Measurements from ENCODE around the gene ZNF846.
"Not testable (repeated sequence)": the region's sequence is repeated elsewhere in the genome, so short reads cannot be mapped to it uniquely, and the experiment has no call there.

The ZNF846 gene

DNA sequence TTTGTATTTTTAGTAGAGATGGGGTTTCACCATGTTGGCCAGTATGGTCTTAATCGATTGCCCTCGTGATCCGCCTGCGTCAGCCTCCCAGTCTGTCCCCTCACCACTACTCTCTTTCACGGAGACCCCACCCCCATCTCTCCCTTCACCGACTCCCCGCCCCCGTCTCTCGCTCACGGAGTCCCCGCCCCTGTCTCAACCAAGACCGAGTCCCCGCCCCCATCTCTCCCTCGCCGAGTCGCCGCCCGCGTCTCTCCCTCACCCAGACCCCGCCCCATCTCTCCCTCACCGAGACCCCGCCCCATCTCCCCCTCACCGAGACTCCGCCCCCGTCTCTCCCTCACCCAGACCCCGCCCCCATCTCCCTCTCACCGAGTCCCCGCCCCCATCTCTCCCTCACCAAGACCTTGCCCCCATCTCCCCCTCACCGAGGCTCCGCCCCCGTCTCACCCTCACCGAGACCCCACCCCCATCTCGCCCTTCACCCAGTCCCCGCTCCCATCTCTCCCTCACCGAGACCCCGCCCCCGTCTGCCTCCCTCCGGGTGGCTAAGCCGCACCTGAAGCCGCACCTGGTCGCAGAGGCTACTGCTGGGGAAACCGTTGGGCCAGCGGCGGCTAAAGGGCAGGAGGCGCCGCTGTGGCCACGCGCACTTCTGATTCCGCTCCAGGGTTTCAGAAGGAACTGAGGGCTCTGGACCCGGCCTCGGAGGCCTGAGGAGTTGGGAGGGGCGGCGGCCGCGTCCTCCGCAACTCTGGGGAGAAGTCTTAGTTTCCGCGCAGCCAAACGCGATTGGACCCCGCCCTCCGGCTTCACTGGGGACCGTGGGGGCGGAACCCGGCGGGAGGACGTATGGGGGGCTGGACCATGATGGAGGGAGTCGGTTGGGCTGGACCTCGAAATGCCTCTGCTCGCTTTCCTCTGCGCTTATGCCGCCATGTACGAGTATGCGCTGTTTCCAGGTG, 17.1 kb upstream of the ZNF846 start:
- DNase-seq (ENCODE audit: low read depth in 1 of 2, low spot score in 1 of 2) = peak; percentile 89 to 94

- not testable (repeated sequence) for DNase-seq (ENCODE audit: low read depth in 1 of 2, low spot score in 1 of 2)
These were observed 15.6 kb upstream of the ZNF846 start for GRCh38 chr19:9784163-9784496.

GRCh38 chr19:9782338-9782737, 13.8 kb upstream of the ZNF846 start:
- DNase-seq (ENCODE audit: low read depth in 1 of 2, low spot score in 1 of 2) = no peak

DNA sequence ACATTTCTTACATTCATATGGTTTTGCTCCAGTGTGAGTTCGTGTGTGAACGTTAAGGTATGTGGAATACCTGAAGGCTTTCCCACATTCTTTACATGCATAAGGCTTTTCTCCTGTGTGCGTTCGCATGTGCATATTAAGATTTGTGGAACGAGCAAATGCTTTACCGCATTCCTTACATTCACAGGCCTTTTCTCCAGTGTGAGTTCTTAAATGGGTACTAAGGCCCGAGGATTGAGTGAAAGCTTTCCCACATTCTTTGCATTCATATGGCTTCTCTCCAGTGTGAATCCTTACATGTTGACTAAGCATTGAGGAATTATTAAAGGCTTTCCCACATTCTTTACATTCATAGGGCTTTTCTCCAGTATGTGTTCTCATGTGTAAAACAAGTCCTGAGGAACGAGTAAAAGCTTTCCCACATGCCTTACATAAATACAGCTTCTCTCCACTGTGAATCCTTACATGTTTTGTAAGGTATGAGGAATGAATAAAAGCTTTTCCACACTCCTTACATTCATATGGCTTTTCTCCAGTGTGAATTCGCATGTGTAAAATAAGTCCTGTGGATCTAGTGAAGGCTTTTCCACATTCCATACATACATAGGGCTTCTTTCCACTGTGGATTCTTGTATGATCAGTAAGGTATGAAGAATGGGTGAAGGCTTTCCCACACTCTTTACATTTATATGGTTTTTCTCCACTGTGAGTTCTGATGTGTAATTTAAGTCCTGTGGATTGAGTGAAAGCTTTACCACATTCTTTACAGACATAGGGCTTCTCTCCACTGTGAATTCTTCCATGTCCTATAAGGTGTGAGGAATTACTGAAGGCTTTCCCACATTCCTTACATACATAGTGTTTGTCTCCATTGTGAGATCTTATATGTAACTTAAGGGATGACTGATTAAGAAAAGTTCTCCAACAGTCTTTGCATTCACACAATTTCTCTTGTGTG, 10.7 kb downstream of the ZNF846 start:
- no peak for DNase-seq (ENCODE audit: low read depth in 1 of 2, low spot score in 1 of 2)

DNA sequence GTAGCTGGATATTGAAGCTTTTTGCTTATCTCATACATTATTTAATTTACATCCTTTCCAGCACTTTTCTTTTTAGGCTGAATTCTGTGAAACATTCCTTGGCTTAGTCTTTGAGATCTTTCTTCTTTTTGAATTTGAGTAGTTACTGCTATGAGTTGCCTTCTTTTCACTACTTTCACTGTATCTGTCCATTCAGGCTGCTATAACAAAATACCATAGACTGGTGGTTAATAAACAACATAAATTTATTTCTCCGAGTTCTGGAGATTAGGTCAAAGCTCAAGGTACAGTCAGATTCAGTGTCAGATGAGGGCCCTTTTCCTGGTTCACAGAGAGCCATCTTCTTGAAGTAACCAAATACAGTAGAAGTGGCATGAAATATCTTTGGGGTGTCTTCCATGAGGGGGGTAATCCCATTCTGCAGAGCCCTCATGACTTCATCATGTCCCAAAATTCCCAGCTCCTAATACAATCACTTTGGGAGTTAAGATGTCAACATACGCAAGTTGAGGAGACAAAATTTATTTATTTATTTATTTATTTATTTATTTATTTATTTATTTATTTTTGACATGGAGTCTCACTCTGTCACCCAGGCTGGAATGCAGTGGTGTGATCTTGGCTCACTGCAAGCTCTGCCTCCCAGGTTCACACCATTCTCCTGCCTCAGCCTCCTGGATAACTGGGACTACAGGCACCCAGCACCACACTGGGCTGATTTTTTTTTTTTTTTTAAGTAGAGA, 15.7 kb downstream of the ZNF846 start:
- no peak for DNase-seq (ENCODE audit: low read depth in 1 of 2, low spot score in 1 of 2)

DNA sequence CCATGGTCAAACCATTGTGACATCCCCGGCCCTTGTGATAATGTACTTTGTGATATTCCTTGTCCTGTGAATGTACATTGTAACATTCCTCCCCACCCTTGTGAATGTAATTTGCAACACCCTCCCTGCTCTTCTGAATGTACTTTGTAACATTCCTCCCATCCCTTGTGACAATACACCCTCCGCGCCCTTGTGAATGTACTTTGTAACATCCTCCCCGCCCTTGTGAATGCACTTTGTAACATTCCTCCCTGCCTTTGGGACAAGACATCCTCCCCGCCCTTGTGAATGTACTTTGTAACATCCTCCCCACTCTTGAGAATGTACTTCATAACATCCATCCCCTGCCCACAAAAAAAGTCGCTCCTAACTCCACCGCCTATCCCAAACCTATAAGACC, 17.1 kb downstream of the ZNF846 start:
- DNase-seq (ENCODE audit: low read depth in 1 of 2, low spot score in 1 of 2) = no peak

DNA sequence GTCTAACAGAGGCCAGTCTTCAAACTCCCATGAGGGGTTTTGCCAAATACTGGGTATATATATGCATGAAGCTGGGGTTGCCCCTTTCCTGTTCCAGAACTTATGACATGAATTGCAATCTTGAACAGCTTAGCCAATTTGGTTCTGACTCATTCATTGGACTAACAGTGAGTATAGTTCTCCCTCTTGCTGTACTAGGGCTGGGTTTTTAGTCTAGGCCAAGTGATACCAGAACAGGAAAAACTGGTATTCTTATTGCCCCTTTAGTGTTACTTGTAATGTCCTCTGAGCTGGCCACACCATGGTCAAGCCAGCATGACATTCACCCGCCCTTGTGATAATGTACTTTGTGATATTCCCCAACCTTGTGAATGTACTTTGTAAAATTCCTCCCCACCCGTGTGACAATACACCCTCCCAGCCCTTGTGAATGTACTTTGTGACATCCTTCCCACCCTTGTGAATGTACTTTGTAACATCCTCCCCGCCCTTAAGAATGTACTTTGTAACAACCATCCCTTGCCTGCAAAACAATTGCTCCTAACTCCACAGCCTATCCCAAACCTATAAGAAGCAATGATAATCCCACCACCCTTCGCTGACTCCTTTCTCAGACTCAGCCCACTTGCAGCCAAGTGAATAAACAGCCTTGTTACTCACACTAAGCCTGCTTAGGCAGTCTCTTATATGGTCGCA, 26.9 kb downstream of the ZNF846 start:
- DNase-seq (ENCODE audit: low read depth in 1 of 2, low spot score in 1 of 2) = no peak

DNA sequence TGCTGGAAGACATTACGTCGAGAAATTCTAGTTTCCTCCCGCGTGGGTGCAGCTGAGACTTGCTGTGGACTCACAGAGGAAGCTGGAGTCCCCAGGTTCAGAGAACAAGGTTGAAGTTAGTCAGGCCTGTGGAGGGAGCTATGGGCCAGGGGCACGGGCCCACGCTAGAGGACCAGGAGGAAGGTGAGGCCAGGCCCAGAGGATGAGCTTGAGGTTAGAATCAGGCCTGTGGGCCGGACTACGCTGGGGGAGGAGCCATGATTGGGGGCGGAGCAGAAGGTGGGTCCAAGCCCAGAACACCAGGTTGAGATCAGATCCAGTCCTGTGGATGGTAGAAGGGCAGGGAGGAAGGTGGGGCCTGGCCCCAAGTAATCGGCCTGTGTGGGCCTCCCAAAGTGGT, 32.6 kb downstream of the ZNF846 start:
- DNase-seq (ENCODE audit: low read depth in 1 of 2, low spot score in 1 of 2) = no peak

GRCh38 chr19:9730056-9730455, 38.5 kb downstream of the ZNF846 start:
- not testable (repeated sequence) for DNase-seq (ENCODE audit: low read depth in 1 of 2, low spot score in 1 of 2)

DNA sequence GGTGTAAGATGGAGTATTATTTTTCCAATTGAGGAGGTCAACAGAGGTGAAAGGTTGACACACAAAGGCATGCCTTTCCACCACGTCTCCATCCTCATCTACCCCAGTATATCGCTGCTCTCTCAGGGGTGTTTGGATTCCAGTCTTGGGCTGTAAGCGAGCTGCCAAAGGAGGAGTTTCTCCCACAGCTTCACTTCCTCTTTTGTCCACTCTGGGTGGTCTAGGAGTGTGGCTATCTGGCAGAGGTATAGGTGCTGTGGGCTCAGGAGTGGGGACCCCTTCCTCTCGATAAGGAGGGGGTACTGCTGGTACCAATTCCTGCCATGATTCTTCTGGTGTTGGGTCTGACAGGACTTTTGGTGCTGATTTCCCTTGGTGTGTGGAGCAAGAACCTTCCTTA, 39.4 kb downstream of the ZNF846 start:
- DNase-seq (ENCODE audit: low read depth in 1 of 2, low spot score in 1 of 2) = no peak

DNA sequence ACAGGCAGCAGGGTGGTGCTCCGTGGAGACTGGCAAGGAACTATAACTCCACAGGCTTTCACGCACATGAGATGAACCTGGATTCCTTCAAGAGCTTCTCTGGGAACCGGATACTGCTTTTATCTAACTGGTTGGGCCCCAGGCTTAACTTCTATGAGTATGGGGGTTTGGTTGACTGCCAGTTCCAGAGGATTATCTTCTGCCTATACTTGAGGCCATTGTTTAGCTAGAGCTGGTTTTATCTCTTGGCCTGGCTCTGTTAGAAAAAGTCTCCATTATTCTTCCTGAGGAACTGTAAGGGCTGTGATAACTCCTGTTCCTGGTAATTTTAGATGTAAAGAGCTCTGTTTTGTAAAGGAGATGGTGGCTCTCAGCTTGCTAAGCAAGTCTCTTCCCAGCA, 40.9 kb downstream of the ZNF846 start:
- no peak for DNase-seq (ENCODE audit: low read depth in 1 of 2, low spot score in 1 of 2)

GRCh38 chr19:9725508-9726201, 42.9 kb downstream of the ZNF846 start:
- DNase-seq (ENCODE audit: low read depth in 1 of 2, low spot score in 1 of 2) = not testable (repeated sequence)

DNA sequence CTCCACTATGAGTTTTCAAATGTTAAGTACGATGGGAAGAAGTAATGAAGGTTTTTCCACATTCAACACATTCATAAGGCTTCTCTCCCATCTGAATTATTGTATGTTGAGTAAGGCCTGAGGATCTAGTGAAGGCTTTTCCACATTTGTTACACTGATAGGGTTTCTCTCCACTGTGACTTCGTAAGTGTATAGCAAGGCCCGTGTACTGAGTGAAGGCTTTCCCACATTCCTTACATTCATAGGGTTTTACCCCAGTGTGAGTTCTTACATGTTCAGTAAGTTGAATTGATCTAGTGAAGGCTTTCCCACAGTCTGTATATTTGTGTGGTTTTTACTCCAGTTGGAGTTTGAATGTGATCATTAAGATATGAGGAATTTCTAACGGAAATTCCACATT, 44.4 kb downstream of the ZNF846 start:
- no peak for DNase-seq (ENCODE audit: low read depth in 1 of 2, low spot score in 1 of 2)

DNA sequence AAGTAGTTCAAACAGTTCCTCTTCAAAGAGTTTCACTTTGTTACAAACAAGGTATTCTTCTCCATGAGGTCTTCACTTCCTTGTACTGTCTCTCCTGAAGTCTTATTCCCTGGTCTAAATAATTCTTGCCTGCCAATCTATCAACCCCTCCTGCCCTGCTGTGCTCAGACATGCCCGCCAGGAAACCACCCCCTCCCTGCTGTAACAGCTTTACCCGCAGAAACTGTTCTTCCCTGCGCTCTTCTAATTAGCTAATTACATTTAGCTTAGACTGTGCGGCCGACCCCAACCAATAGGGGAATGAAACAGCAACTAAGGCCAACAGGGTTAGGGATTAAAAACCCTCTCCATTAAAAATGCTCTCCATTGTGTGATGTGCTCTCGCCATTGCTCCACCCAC, 46.7 kb downstream of the ZNF846 start:
- DNase-seq (ENCODE audit: low read depth in 1 of 2, low spot score in 1 of 2) = no peak

GRCh38 chr19:9720541-9720940, 48.0 kb downstream of the ZNF846 start:
- DNase-seq (ENCODE audit: low read depth in 1 of 2, low spot score in 1 of 2) = no peak

DNA sequence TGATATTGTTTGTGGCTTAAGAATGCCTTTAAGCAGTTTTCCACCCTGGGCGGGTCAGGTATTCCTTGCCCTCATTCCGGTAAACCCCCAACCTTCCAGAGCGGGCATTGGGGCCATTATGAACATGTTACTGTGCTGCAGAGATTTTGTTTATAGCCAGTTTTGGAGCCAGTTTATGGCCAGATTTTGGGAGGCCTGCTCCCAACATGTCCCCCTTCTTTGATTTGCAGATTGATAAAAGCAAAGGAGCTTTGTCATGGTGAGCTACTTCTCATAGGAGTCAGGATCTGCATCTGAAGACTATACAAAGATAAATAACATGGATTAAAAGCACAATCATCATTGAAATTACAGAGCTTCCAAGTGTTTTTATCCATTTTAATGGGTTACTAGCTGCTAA, 56.7 kb downstream of the ZNF846 start:
- DNase-seq (ENCODE audit: low read depth in 1 of 2, low spot score in 1 of 2) = no peak

- no peak for DNase-seq (ENCODE audit: low read depth in 1 of 2, low spot score in 1 of 2)
These were observed 59.2 kb downstream of the ZNF846 start for GRCh38 chr19:9709305-9709704.

DNA sequence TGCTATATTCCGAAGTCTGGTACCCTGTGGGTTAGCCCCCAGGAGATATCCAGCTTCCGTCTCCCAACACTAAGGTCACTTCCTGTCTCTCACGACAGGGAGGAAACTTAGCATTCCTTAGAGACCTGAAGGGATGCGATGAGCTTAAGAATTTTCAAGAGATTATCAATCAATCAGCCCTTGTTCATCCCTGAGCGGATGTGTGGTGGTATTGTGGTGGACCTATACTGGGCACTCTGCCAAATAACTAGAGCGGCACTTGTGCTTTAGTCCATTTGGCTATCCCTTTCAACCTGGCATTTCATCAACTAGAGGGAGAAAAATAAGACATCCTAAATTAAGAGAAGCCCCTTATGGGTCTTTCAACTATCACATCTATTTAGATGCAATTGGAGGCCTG, 62.7 kb downstream of the ZNF846 start:
- DNase-seq (ENCODE audit: low read depth in 1 of 2, low spot score in 1 of 2) = no peak

GRCh38 chr19:9702186-9702585, 66.4 kb downstream of the ZNF846 start:
- no peak for DNase-seq (ENCODE audit: low read depth in 1 of 2, low spot score in 1 of 2)
